K562 (cell line): ENCODE data around the gene ZC3H15. TPM values are rescaled to one million over a fixed set of nuclear protein-coding genes. Genes with fewer than 3 reads are reported as not detected.

Experiments
- ATF3 ChIP-seq, 2 experiments: fragments of 450-650 bp in 1 of 2; sonication (generic) in 1 of 2; formaldehyde crosslinking in 1 of 2; IDR thresholded peaks in 1 of 2; conservative IDR thresholded peaks in 1 of 2; 2 replicates each; pipeline versions ENCODE4 v1.6.1 to v1.8.1; 2016 to 2023; ENCODE audit warnings: mild to moderate bottlenecking in 2 of 2, moderate library complexity in 2 of 2, inconsistent platforms in 1 of 2, missing genetic modification reagents in 1 of 2
- E2F4 ChIP-seq: sonication (generic); formaldehyde crosslinking; IDR thresholded peaks from 2 replicates; pipeline ENCODE4 v1.8.0; 2022; ENCODE audit warnings: mild to moderate bottlenecking, low read depth, missing genetic modification reagents
- E2F5 ChIP-seq: sonication (generic); formaldehyde crosslinking; IDR thresholded peaks from 2 replicates; pipeline ENCODE4 v1.8.0; 2022; ENCODE audit warnings: mild to moderate bottlenecking, missing genetic modification reagents
- HDAC2 ChIP-seq: fragments of 450-650 bp; IDR thresholded peaks from 2 replicates; pipeline ENCODE4 v1.6.1; 2016; ENCODE audit warnings: mild to moderate bottlenecking
- HNRNPLL ChIP-seq: fragments of 200-400 bp; formaldehyde crosslinking; IDR thresholded peaks from 2 replicates; pipeline ENCODE4 v1.6.1; 2017; ENCODE audit warnings: low read length, low read depth, mild to moderate bottlenecking; ENCODE audit not compliant: poor library complexity, severe bottlenecking
- KAT7 ChIP-seq: sonication (generic); formaldehyde crosslinking; IDR thresholded peaks from 2 replicates; pipeline ENCODE4 v1.8.0; 2022; ENCODE audit warnings: missing genetic modification reagents, mild to moderate bottlenecking, borderline replicate concordance
- MAFK ChIP-seq: IDR thresholded peaks from 2 replicates; pipeline ENCODE4 v1.6.1; 2011; ENCODE audit warnings: low read length, improper control_type of control experiment
- MECOM ChIP-seq: fragments of 250-450 bp; sonication (Bioruptor Pico); IDR thresholded peaks from 2 replicates; pipeline ENCODE4 v1.8.0; 2022; ENCODE audit warnings: inconsistent platforms
- MLLT1 ChIP-seq, 2 experiments: fragments of 450-650 bp; IDR thresholded peaks; 2 replicates each; pipeline ENCODE4 v1.6.1; 2016
- MNT ChIP-seq, 2 experiments: fragments of 450-650 bp; conservative IDR thresholded peaks; 2 replicates each; pipeline ENCODE4 v1.6.1; 2017; ENCODE audit warnings: mild to moderate bottlenecking in 2 of 2, moderate library complexity in 2 of 2
- POLR2G ChIP-seq: fragments of 200-400 bp; formaldehyde crosslinking; IDR thresholded peaks from 2 replicates; pipeline ENCODE4 v1.6.1; 2017; ENCODE audit warnings: low read depth, mild to moderate bottlenecking, antibody characterized with exemption, low read length, moderate library complexity
- PRDM10 ChIP-seq: fragments of 450-650 bp; IDR thresholded peaks from 2 replicates; pipeline ENCODE4 v1.6.1; 2018; ENCODE audit not compliant: partially characterized antibody
- RBFOX2 ChIP-seq: fragments of 200-400 bp; formaldehyde crosslinking; IDR thresholded peaks from 2 replicates; pipeline ENCODE4 v1.6.1; 2017; ENCODE audit warnings: low read depth, mild to moderate bottlenecking, low read length, moderate library complexity
- SMAD2 ChIP-seq: fragments of 150-350 bp; IDR thresholded peaks from 2 replicates; pipeline ENCODE4 v1.6.1; 2014; ENCODE audit warnings: low read depth, mild to moderate bottlenecking, low read length
- TRIM24 ChIP-seq, 2 experiments: fragments of 450-650 bp; IDR thresholded peaks; 2 replicates each; pipeline ENCODE4 v1.6.1; 2016
- ZNF707 ChIP-seq: fragments of 250-450 bp; sonication (Bioruptor Pico); conservative IDR thresholded peaks from 2 replicates; pipeline ENCODE4 v1.8.0; 2022; ENCODE audit warnings: inconsistent platforms, mild to moderate bottlenecking, moderate library complexity
- polyA plus RNA-seq, 8 experiments: library from polyadenylated mRNA; depleted of rRNA in 4 of 8; stranded (reverse) in 5 of 8; unstranded in 3 of 8; fragments of >200 nt; fragmentation: Nextera tagmentation in 2 of 8; fragmentation: Illumina TruSeq in 1 of 8; extraction: Ambion mirVana in 2 of 8; extraction: Trizol in 1 of 8; gene quantifications; 2 replicates each; pipeline versions ENCODE4 v1.2.1 to v1.2.3, GENCODE V29; 2011 to 2014; ENCODE audit warnings: inconsistent platforms in 1 of 8, missing spikeins in 1 of 8
- total RNA-seq, 7 experiments: library from RNA; depleted of rRNA in 6 of 7; stranded (reverse); fragments of >200 nt in 6 of 7; fragmentation: Illumina TruSeq in 2 of 7; extraction: Trizol in 2 of 7; gene quantifications; 2 replicates each; pipeline versions ENCODE4 v1.2.1 to v1.2.3, GENCODE V29; 2011 to 2021; ENCODE audit warnings: low replicate concordance in 1 of 7

ZC3H15 gene
- total and polyA plus RNA-seq, 9 of the 15 experiments (the other 6 are each of a cell fraction or from before 2014, with no cell fraction given): 132 to 286 (median 189) TPM

GRCh38 chr2:186485871-186486650 is at the start of gene ZC3H15 (continued):
- TF ChIP-seq PRDM10 (peak; percentile 45), MECOM (CRISPR knock-in tag) (peak; percentile 64; the same call in 1 of the 2 replicates), HNRNPLL (peak; percentile 80), TRIM24 (IDR thresholded peaks at IDR 0.05) (peak; percentile 27 to 41; a peak in 2 of 4 replicates), ZNF707 (CRISPR knock-in tag) (no peak), HDAC2 (peak; percentile 83), E2F4 (CRISPR knock-in tag) (0 out of 2 replicates have a peak, but pooled peaks have one; percentile 39), MAFK (peak; percentile 29; the same call in 1 of the 2 replicates), KAT7 (CRISPR knock-in tag) (peak; percentile 97), ATF3 (IDR thresholded peaks at IDR 0.05) (peak; percentile 58), ATF3 (CRISPR knock-in tag; conservative IDR thresholded peaks at IDR 0.05) (no peak), SMAD2 (no peak), E2F5 (CRISPR knock-in tag) (0 out of 2 replicates have a peak, but pooled peaks have one; percentile 58), RBFOX2 (peak; percentile 100), MNT (conservative IDR thresholded peaks at IDR 0.05) (peak; percentile 97 to 98), MLLT1 (IDR thresholded peaks at IDR 0.05) (peak; percentile 41 to 48; a peak in 2 of 4 replicates), POLR2G (peak; percentile 99)
